Fibroblast of lung (primary cell): ENCODE data around the gene ATP10A.

ENCODE experiments used
- EZH2 ChIP-seq: IDR thresholded peaks from 2 replicates; pipeline ENCODE4 v1.5.1; 2012; ENCODE audit warnings: low read length, control low read depth, mild to moderate bottlenecking; ENCODE audit errors: missing control alignments
- TF ChIP-seq, protein P1 (sequence below), 2 donors: IDR thresholded peaks in 1 of 2; conservative IDR thresholded peaks in 1 of 2; 1 replicate in 1 of 2; 2 replicates in 1 of 2; pipeline ENCODE4 v1.5.1; 2011 to 2012; ENCODE audit warnings: low read length in 2 of 2, control low read depth in 1 of 2, inconsistent platforms in 1 of 2, low read depth in 1 of 2, mild to moderate bottlenecking in 1 of 2

DNA sequence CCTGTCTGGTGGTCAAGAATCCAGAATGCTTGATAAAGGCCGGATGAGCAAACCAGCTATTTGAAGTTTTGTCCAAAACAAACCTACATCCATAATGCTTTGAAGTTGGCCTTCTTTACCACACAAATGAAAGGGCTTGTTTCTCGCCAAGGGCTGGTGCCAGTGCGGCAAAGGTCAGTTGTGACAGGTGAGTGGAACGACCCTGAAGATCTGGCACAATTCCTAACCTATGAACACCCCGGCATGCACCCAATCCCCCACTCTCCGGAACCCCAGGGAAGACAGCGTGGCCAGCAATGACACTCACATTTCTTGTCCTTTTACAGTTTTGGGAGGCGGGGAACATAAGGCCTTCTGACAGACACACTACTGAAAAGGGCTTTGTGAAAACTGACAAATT, 90.6 kb downstream of the ATP10A start:
- TF ChIP-seq, protein P1, sequence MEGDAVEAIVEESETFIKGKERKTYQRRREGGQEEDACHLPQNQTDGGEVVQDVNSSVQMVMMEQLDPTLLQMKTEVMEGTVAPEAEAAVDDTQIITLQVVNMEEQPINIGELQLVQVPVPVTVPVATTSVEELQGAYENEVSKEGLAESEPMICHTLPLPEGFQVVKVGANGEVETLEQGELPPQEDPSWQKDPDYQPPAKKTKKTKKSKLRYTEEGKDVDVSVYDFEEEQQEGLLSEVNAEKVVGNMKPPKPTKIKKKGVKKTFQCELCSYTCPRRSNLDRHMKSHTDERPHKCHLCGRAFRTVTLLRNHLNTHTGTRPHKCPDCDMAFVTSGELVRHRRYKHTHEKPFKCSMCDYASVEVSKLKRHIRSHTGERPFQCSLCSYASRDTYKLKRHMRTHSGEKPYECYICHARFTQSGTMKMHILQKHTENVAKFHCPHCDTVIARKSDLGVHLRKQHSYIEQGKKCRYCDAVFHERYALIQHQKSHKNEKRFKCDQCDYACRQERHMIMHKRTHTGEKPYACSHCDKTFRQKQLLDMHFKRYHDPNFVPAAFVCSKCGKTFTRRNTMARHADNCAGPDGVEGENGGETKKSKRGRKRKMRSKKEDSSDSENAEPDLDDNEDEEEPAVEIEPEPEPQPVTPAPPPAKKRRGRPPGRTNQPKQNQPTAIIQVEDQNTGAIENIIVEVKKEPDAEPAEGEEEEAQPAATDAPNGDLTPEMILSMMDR (conservative IDR thresholded peaks at IDR 0.05 in 1 of 2, IDR thresholded peaks at IDR 0.05 in 1 of 2; ENCODE audit: low read depth in 1 of 2, low read length in 2 of 2) = no peak
- TF ChIP-seq EZH2 = no peak
